Urinary bladder (tissue), 4 donors: Measurements from ENCODE around the gene KCNIP1. TPM values are rescaled to one million over a fixed set of nuclear protein-coding genes. Genes with fewer than 3 reads are reported as not detected.

ENCODE experiments used
- DNase-seq: peaks from one replicate; pipeline ENCODE4 v3.0.0-alpha.2; 2015; ENCODE audit errors: extremely low spot score
- H3K27ac ChIP-seq: one replicate; pipeline ENCODE4 v1.5.1; 2013; ENCODE audit warnings: low read depth, mild to moderate bottlenecking, moderate library complexity
- H3K36me3 ChIP-seq: one replicate; pipeline ENCODE4 v1.6.1; 2013; ENCODE audit warnings: mild to moderate bottlenecking, moderate library complexity; ENCODE audit not compliant: insufficient read depth
- H3K4me1 ChIP-seq: one replicate; pipeline ENCODE4 v1.6.1; 2013; ENCODE audit warnings: mild to moderate bottlenecking, moderate library complexity; ENCODE audit not compliant: insufficient read depth
- H3K4me3 ChIP-seq: one replicate; pipeline ENCODE4 v1.5.1; 2013; ENCODE audit warnings: low read depth, low read length
- WGBS: extraction: QIAGEN DNeasy Blood & Tissue Kit; methylation state at CpG from one replicate; pipeline ENCODE4 v1.1.7; 2013; 5-methylcytosine and 5-hydroxymethylcytosine counted together
- polyA plus RNA-seq: library from polyadenylated mRNA; stranded (reverse); fragments of 200-250 nt; gene quantifications from one replicate; pipeline ENCODE4 v1.2.3, GENCODE V29; 2013
- total RNA-seq: library from RNA; depleted of rRNA; stranded (reverse); fragments of >200 nt; gene quantifications from one replicate; pipeline ENCODE4 v1.2.3, GENCODE V29; 2014
- donor health status: healthy with polysubstance abuse.
- donor health status: healthy.

The KCNIP1 gene
- total and polyA plus RNA-seq, 2 donors = 0.22 to 3.0 TPM

DNA sequence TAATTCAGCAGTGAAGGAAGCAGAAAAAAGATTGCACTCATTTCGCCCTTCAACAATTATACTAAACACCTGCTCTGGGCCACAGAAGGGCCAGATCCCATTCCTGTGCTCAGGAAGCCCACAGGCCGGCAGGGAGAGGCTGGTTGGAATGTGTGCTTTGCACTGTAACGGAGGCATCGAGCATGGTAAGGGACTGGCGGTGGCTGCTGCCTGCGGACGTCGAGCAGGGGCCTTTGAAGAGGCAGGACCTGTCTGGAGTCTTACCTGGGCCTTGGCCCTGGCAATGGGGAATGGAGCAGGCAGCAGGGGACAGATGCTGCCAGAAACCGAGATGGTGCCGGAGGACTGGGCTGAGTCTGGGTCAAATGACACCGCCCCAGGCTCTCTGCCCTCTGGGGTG lies 97.8 kb downstream of the KCNIP1 start:
- no peaks in the 10 kb centered on the region for H3K4me1 ChIP-seq
- H3K4me3 ChIP-seq = no peak overlapping the region
- WGBS = 83% methylated on average over 11 of the region's 11 CpGs
- DNase-seq = no peak
- no peak overlapping the region for H3K27ac ChIP-seq
- H3K36me3 ChIP-seq = no peaks in the 10 kb centered on the region

DNA sequence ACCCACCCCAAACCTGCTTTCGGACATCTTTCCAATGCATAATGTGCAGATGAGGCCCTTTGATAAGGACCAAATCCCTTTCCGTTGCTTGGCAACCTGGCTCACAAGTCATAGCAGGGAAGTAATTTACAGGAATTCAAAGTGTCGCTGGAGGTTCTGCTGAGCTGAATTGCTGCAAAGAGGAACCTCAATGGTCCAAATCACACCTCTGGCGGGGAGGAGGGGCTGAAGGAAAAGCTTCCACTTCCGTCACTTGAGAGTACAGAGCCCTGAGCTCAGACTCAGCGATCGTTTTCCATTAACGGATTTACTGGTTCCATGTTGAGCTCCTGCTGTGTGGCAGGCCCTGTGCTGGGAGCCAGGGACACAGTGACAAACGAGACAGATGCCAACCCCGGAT lies 99.3 kb downstream of the KCNIP1 start:
- no peak for DNase-seq
- WGBS = 77% methylated on average over 10 of the region's 10 CpGs
- Histone ChIP-seq H3K4me1 (no peaks in the 10 kb centered on the region), H3K4me3 (no peak overlapping the region), H3K36me3 (no peaks in the 10 kb centered on the region), H3K27ac (no peak overlapping the region)

DNA sequence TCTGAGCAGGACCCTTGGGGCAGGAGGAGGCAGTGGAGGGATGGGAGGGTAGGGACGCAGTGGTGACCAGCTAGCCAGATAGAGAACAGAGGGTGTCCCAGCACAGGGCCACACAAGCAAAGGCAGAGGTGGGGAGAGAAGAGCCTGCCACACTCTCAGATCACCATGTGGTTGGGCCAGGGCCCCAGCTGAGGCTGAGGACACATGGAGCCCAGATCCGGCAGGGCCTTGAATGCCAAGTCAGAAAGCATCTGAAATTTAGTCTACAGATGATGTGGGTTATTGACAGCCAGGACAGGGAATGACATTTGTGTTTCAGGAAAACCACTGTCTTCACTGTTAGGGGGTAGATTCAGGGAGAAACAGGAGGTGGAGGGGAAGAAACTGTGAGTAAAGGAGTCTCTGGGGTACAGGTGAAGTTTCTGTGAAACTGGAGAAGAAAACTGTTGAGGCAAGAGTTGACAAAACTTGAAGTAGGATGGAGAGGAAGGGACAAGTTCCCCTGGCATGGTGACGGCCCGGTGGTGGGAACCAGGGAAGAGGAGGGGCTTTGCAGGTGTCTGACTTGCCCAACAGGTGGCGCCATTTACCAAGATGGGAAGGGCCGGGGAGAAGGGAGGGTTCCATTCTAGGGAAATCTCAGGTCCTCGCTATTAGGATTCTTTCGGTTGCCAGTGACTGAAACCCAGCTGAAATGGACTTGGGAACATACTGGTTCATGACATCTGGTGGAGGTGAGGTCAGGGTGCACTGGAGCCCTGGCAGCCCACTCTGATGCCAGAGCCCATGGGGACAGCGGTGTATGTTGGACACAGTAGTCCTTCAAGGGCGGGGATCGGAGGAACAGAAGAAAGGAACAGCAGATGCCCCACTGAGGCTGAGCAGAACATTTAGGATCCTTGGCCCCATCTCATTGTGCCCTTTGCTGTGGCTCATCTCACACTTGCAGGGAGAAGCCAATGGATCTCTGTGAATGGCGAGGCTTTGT lies 100.1 kb downstream of the KCNIP1 start:
- no peak overlapping the region for H3K27ac ChIP-seq
- WGBS = 55% methylated on average over 12 of the region's 12 CpGs
- DNase-seq = no peak

DNA sequence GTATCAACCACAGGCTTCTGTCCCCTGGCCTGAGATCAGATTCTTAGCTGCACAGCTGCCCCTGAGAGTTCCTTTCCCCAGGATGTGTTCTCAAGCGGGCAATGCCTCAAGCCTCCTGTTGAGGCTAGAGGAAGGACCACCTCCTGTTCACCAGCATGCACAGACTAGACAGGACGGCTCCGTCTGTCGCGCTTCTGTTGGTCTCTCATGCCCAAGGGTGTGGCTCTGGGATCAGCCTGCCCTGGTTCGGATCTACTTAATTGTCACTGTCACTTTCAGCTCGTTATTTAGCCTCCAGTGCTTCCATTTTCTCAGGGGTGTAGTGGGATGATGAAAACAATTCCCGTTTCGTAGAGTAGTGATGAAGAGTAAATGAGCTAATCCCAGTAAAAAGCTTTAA lies 103.1 kb downstream of the KCNIP1 start:
- WGBS = 68% methylated on average over 9 of the region's 9 CpGs
- no peaks in the 10 kb centered on the region for H3K36me3 ChIP-seq
- H3K4me1 ChIP-seq = no peaks in the 10 kb centered on the region
- H3K27ac ChIP-seq = no peak overlapping the region
- H3K4me3 ChIP-seq = no peak overlapping the region
- DNase-seq = no peak

More for the DNA sequence above, 100.1 kb downstream of the KCNIP1 start:
- no peak overlapping the region for H3K4me3 ChIP-seq
- no peaks in the 10 kb centered on the region for H3K36me3 ChIP-seq
- no peaks in the 10 kb centered on the region for H3K4me1 ChIP-seq

DNA sequence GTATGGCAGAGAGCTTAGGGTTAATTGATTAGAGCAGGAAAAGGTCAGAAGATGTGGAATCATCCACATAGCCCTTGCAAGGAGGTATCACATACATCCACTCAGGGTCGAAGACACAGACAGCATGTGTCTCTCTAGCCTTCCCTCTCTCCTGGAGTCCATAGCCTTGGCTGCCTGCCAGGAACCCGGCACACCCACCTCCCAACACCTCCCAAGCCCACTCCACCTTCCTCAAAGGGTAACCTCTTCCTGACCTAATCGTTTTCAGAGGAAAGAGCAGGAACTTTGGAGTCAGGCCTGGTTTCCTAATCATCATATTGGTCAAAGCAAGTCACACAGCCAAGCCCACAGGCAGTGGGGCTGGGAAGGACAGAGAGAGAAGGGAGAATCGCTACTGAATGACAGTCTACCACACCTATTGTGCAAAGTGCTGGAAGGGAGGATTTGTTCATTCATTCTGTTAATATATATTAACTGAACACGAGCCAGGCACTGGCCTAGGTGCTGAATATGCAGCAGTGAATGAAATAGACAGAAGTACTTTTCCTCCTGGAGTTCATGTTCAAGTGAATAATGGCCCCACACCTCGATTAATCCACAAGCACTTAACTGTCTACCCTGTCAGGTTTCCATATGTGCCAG lies 107.8 kb downstream of the KCNIP1 start:
- no peak overlapping the region for H3K27ac ChIP-seq
- DNase-seq = no peak
- H3K36me3 ChIP-seq = no peaks in the 10 kb centered on the region
- 44% methylated on average over 6 of the region's 6 CpGs for WGBS
- no peak overlapping the region for H3K4me3 ChIP-seq
- H3K4me1 ChIP-seq = no peaks in the 10 kb centered on the region

DNA sequence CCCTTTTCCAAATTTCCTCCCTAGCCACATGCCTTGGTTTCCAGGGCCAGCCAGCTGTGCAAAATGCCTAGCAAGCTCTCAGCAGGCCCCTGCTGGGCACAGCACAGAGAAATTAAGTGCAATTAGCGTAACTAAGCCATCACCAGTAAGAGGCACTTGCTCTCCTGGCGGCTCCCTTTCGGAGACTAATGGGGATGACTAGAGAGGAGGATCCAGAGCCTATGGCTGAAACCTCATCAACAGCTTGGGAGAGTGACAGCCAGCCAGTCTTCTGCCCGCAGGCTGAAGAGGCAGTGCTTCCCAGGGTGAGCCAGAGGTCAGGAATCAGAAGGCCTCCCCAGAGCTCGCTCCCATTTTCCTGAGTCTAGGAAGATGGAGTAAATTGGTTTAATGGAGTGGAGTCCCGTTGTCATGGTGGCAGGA lies 108.4 kb downstream of the KCNIP1 start:
- WGBS = 64% methylated on average over 6 of the region's 6 CpGs
- DNase-seq = no peak
- Histone ChIP-seq H3K27ac (no peak overlapping the region), H3K4me3 (no peak overlapping the region), H3K4me1 (no peaks in the 10 kb centered on the region), H3K36me3 (no peaks in the 10 kb centered on the region)

DNA sequence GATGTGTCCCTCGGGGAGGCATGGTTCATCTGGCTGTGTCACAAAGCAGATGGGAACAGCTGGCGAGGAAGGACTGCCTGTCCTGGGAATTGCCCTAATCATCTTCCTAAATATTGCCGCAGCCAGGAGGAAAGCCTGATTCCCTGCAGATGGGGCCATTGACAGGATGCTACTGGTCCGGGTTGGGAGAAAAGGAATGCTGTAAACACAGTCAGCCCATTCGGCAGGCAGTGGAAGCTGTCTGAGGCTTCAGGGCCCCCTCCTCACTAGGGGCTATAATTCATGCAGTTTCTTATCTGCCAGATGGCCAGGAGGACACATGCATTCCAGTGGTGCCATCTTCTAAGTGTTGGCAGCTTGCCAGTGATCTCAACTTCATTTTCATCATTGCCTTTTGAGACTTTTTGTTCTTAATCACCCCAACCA lies 110.3 kb downstream of the KCNIP1 start:
- Histone ChIP-seq H3K27ac (no peak overlapping the region), H3K4me3 (no peak overlapping the region), H3K4me1 (no peaks in the 10 kb centered on the region), H3K36me3 (no peaks in the 10 kb centered on the region)
- 29% methylated on average over 5 of the region's 5 CpGs for WGBS
- DNase-seq = no peak

DNA sequence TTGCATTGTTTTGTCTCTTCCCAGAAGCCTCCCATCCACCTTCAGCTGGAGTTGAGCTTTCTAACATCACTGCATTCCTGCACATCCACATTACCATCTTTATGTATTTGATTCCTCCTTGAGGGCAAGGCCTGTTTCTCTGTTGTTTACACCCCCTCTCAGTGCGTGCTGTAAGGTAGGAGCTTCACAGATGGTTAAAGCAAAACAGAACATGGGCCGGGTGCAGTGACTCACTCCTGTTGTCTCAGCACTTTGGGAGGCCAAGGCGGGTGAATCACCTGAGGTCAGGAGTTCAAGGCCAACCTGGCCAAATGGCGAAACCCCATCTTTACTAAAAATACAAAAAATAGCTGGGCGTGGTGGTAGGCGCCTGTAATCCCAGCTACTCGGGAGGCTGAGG lies 110.9 kb downstream of the KCNIP1 start:
- DNase-seq = no peak
- no peaks in the 10 kb centered on the region for H3K4me1 ChIP-seq
- no peak overlapping the region for H3K27ac ChIP-seq
- no peaks in the 10 kb centered on the region for H3K36me3 ChIP-seq
- 74% methylated on average over 7 of the region's 7 CpGs for WGBS
- H3K4me3 ChIP-seq = no peak overlapping the region

DNA sequence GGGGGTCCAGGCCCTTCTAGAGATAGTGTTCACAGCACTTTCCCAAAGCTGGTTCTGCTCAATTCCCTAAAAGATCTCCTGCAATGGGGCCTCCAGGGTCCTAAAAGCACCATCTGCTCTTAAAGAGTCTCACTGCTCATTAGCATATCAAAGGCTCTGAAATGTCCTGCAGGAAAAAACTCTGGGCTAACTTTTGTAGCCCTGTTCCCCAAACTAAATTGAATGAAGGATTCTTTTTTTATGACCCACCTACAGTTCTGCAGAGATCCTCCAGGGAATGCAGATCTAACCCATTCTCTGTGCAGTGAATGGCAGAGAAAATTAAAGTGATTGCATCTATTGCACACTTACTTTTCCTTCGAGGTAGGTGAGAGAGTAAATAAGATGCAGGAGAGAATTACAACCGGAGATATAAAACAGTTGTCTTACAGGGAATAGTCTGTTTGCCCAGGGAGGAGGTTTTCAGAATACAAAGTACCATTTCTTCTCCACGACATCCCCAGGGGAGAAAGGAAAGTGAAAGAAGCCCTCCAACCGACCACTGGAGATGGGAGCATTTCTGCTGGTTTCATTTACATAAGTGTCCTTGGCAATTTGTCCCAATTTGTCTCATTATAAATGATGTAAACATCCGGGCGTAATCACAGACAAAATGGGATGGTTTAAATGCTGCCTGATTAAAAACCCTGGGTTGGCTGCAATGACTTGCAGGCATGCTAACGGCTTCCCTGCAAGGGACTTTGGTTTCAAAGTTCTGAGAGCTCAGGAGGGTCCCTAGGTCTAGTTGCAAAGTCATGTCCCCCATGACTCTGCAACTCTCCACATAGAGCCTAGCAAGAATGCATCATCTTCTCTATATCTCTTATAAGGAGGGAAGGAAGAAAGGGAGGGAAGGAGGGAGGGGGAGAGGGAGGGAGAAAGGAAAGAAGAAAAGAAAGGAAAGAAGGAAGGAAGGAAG lies 114.0 kb downstream of the KCNIP1 start:
- no peaks in the 10 kb centered on the region for H3K4me1 ChIP-seq
- WGBS = 27% methylated on average over 7 of the region's 7 CpGs
- no peaks in the 10 kb centered on the region for H3K36me3 ChIP-seq
- H3K27ac ChIP-seq = no peak overlapping the region
- H3K4me3 ChIP-seq = no peak overlapping the region
- no peak for DNase-seq

DNA sequence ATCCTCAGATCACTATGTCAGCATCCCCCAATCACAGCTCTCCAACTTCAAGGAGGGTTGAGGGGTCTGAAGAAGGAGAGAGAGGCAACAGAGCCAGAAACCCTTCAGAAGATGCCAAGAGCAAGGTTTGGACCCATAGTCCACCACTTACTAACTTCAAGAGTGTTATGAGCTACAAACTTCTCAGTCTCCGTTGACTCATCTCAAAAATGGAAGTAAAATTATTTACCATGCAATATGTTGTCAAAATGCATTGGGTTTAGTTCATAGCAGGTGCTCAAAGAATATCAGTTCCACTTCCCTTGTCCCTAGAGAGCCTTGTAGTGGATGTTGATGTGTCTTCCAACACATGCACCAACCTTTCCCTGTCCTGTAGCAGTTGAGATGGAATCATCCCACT lies 116.0 kb downstream of the KCNIP1 start:
- Histone ChIP-seq H3K4me3 (no peak overlapping the region), H3K36me3 (no peaks in the 10 kb centered on the region), H3K27ac (no peak overlapping the region), H3K4me1 (no peaks in the 10 kb centered on the region)
- WGBS = 85% methylated on average over 1 of the region's 1 CpG
- DNase-seq = no peak

DNA sequence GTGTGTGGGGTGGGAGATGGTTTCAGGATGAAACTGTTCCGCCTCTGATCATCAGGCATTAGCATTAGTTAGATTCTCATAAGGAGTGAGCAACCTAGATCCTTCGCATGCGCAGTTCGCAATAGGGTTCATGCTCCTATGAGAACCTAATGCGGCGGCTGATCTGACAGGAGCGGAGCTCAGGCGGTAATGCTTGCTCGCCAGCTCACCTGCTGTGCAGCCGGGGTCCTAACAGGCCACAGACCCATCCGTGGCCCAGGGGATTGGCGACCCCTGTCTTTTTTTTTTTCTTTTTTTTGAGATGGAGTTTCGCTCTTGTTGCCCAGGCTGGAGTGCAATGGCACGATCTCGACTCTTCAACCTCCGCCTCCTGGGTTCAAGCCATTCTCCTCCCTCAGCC lies 119.1 kb downstream of the KCNIP1 start:
- WGBS = 95% methylated on average over 16 of the region's 16 CpGs
- no peak overlapping the region for H3K27ac ChIP-seq
- H3K4me3 ChIP-seq = no peak overlapping the region
- no peak for DNase-seq
- H3K4me1 ChIP-seq = no peaks in the 10 kb centered on the region
- H3K36me3 ChIP-seq = no peaks in the 10 kb centered on the region

DNA sequence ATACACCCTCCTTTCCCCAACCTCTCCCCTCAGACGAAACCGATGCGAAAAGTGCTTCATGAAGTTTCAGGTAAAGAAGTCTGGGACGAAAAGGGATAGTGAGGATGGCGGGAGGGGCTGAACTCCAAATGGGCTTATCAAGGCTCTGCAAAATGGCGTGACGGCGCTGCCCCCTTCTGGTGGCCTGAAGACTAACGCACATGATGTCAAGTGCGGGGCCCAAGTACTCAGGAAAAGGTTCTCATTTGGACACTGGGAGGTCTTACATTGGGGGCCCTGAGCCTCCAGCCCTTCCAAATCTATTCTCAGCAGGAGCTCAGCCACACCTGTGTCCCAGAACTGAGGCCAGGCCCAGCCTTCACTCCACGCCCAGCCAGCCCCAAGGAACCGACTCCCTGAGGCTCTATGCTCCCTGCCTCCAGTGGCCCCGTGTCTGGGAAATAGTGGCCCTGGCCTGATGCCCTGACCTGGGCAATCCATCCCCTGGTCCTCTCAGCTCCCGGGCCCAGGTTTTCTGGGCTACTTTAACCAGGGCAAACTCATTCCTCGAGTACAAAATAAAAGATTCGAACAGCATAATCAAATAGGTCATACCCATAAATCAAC lies 119.9 kb downstream of the KCNIP1 start:
- no peak for DNase-seq
- 50% methylated on average over 16 of the region's 16 CpGs for WGBS
- Histone ChIP-seq H3K4me3 (no peak overlapping the region), H3K36me3 (no peaks in the 10 kb centered on the region), H3K27ac (no peak overlapping the region), H3K4me1 (no peaks in the 10 kb centered on the region)
